ENCODE results near the gene DPM2. TPM values are rescaled to one million over a fixed set of nuclear protein-coding genes. Genes with fewer than 3 reads are reported as not detected.

Gene DPM2
- total and polyA plus RNA-seq, 2 experiments from 2014 or later, result 19.2 to 57.1 TPM

DNA sequence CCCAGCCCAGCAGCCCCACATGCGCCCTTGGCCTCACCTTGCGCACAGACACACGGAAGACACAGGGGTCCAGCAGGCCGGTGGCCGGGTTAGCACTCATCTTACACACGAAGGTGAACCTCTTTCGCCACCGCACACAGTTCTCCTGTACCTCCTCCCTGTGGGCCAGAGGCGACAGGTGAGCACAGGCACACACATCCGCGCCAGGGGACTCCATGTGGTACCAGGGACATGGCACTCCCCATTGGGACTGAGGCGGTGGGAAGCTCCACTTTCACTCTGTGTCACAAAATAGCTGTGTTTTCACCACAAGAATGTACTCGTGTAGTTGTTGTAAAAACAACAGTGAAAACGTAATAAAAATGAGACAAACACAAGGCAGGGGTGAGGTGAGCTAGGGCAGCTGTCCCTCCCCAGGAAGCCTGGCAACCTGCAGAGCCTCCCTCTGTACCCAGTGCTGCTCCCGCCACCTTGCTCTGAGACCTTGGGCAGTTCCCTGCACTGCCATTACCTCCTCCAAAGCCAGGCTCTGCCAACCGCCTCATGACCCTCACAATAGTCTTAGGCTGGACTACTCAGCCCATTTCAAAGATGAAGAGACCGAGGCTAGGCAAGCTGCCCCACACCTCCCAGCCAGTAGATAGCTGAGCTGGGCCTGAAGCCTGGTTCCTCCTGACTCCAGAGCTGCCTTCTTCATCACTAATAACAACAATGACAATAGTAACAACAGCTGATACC is 16.3 kb upstream of the DPM2 start:
- no peaks in the 10 kb centered on the region for H3K9me3 ChIP-seq (ENCODE audit: low read depth)
- peaks cover 39% of the 10 kb centered on the region for H3K4me1 ChIP-seq (ENCODE audit: insufficient read depth)

DNA sequence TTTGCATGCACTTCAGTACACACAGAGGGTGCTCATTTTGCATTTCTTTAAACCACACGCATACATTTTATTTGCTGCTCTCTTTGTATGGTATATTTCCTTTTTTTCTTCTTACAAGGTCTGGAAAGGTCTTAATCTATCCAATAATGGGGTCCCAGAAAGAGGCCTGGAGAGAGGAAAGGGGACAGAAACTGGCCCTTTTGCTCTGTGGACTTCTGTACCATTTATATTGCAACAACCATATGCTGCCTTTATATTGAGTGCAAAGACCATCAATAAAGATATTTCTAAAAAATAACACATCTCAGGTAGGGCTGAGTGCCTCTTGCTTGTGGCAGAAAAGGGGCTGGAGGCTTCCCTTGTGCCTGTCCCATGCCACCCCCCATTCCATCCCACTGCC is 15.5 kb upstream of the DPM2 start:
- no peak overlapping the region for H3K27ac ChIP-seq
- peaks cover 39% of the 10 kb centered on the region for H3K4me1 ChIP-seq (ENCODE audit: insufficient read depth)

More for the DNA sequence above, 16.3 kb upstream of the DPM2 start:
- Histone ChIP-seq H3K9me2 (replicated peaks; ENCODE audit: insufficient read depth) (no peaks in the 10 kb centered on the region), H3K4me3 (no peak overlapping the region), H3K27ac (peak overlapping the region; percentile 90), H3K36me3 (replicated peaks; ENCODE audit: insufficient read depth, low read depth) (no peaks in the 10 kb centered on the region), H2AFZ (no peak overlapping the region), H3K4me2 (no peak overlapping the region), H3K79me2 (peaks cover 94% of the 10 kb centered on the region), H4K20me1 (ENCODE audit: insufficient read depth, poor library complexity, severe bottlenecking) (peaks cover 33% of the 10 kb centered on the region), H3K27me3 (no peaks in the 10 kb centered on the region)
- DNase-seq (ENCODE audit: low spot score), result no peak
- TF ChIP-seq, protein P1, sequence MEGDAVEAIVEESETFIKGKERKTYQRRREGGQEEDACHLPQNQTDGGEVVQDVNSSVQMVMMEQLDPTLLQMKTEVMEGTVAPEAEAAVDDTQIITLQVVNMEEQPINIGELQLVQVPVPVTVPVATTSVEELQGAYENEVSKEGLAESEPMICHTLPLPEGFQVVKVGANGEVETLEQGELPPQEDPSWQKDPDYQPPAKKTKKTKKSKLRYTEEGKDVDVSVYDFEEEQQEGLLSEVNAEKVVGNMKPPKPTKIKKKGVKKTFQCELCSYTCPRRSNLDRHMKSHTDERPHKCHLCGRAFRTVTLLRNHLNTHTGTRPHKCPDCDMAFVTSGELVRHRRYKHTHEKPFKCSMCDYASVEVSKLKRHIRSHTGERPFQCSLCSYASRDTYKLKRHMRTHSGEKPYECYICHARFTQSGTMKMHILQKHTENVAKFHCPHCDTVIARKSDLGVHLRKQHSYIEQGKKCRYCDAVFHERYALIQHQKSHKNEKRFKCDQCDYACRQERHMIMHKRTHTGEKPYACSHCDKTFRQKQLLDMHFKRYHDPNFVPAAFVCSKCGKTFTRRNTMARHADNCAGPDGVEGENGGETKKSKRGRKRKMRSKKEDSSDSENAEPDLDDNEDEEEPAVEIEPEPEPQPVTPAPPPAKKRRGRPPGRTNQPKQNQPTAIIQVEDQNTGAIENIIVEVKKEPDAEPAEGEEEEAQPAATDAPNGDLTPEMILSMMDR (IDR thresholded peaks at IDR 0.05; ENCODE audit: poor library complexity), result no peak
- no peak for TF ChIP-seq EZH2phosphoT487 (IDR thresholded peaks at IDR 0.05; ENCODE audit: low read depth, severe bottlenecking, unreplicated experiment)
- TF ChIP-seq EZH2 (IDR thresholded peaks at IDR 0.05; ENCODE audit: borderline replicate concordance), result no peak
- 93% methylated on average over 17 of the region's 17 CpGs for WGBS (ENCODE audit: low lambda C conversion rate, missing lambda C conversion rate)

DNA sequence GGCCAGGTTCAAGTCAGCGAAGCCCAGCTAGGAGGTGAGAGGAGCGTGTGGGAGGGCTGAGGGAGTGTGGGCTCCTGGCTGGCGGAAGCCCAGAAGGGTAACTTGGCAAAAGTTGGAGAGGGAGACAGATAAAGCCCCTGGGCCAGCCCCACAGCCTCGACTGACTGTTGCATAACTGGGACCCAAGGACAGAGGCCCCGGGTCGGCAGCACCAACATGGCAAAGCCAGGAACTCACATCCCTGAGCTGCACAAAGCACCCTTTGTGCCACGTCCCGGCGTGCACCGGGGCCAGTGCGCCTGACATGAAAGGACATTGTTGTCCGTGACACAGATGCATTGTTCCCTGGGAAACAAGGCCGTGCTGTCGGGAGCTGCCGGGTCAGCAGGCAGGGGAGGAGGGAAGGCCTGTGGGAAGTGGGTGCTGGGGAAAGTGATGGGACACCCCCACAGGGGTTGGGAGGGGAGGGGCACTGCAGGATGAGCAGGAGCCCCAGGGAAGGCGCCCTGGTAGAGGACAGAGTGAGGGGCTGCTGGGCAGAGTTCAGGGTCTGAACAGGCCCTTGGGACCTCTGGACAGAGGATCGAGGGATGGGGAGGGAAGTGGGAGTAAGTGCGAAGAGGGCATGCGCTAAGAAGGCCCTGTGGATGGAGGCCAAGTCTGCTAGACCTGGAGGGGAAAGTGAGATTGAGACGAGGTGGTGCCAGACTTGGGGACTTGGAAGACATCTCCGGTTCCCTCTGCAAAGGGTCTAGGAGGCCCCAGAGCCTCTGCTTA is 13.0 kb upstream of the DPM2 start:
- H4K20me1 ChIP-seq (ENCODE audit: insufficient read depth, poor library complexity, severe bottlenecking), result peaks cover 23% of the 10 kb centered on the region
- H3K4me1 ChIP-seq (ENCODE audit: insufficient read depth), result peaks cover 40% of the 10 kb centered on the region
- no peaks in the 10 kb centered on the region for H3K36me3 ChIP-seq (replicated peaks; ENCODE audit: insufficient read depth, low read depth)
- H2AFZ ChIP-seq, result no peak overlapping the region
- no peak for DNase-seq (ENCODE audit: low spot score)
- H3K27me3 ChIP-seq, result no peaks in the 10 kb centered on the region
- TF ChIP-seq, protein P1 (IDR thresholded peaks at IDR 0.05; ENCODE audit: poor library complexity), result no peak
- TF ChIP-seq EZH2 (IDR thresholded peaks at IDR 0.05; ENCODE audit: borderline replicate concordance) (no peak), EZH2phosphoT487 (IDR thresholded peaks at IDR 0.05; ENCODE audit: low read depth, severe bottlenecking, unreplicated experiment) (no peak)
- WGBS (ENCODE audit: low lambda C conversion rate, missing lambda C conversion rate), result 84% methylated on average over 21 of the region's 21 CpGs
- no peak overlapping the region for H3K27ac ChIP-seq
- H3K9me2 ChIP-seq (replicated peaks; ENCODE audit: insufficient read depth), result no peaks in the 10 kb centered on the region
- no peaks in the 10 kb centered on the region for H3K9me3 ChIP-seq (ENCODE audit: low read depth)
- peaks cover 86% of the 10 kb centered on the region for H3K79me2 ChIP-seq
- no peak overlapping the region for H3K4me2 ChIP-seq
- H3K4me3 ChIP-seq, result no peak overlapping the region

More for the DNA sequence above, 15.5 kb upstream of the DPM2 start:
- H3K4me2 ChIP-seq, result no peak overlapping the region
- TF ChIP-seq EZH2 (IDR thresholded peaks at IDR 0.05; ENCODE audit: borderline replicate concordance) (no peak), EZH2phosphoT487 (IDR thresholded peaks at IDR 0.05; ENCODE audit: low read depth, severe bottlenecking, unreplicated experiment) (no peak)
- TF ChIP-seq, protein P1 (IDR thresholded peaks at IDR 0.05; ENCODE audit: poor library complexity), result no peak
- H3K36me3 ChIP-seq (replicated peaks; ENCODE audit: insufficient read depth, low read depth), result no peaks in the 10 kb centered on the region
- H3K79me2 ChIP-seq, result peaks cover 89% of the 10 kb centered on the region
- H3K27me3 ChIP-seq, result no peaks in the 10 kb centered on the region
- no peak overlapping the region for H2AFZ ChIP-seq
- peaks cover 33% of the 10 kb centered on the region for H4K20me1 ChIP-seq (ENCODE audit: insufficient read depth, poor library complexity, severe bottlenecking)
- 88% methylated on average over 1 of the region's 1 CpG for WGBS (ENCODE audit: low lambda C conversion rate, missing lambda C conversion rate)
- H3K9me3 ChIP-seq (ENCODE audit: low read depth), result no peaks in the 10 kb centered on the region
- no peak overlapping the region for H3K4me3 ChIP-seq
- DNase-seq (ENCODE audit: low spot score), result no peak
- no peaks in the 10 kb centered on the region for H3K9me2 ChIP-seq (replicated peaks; ENCODE audit: insufficient read depth)
